Stimulated activated CD4-positive, alpha-beta T cell treated with anti-CD3 and anti-CD28 coated beads, TNF-alpha, amount 100 ng/mL, for 48 hours (primary cell): Measurements from ENCODE around the gene C19orf73.

Experiments used
- DNase-seq, 3 donors: peaks; one replicate each; pipeline ENCODE4 v3.0.0-alpha.2; 2020; ENCODE audit warnings: low read depth in 3 of 3

Gene C19orf73, protein sequence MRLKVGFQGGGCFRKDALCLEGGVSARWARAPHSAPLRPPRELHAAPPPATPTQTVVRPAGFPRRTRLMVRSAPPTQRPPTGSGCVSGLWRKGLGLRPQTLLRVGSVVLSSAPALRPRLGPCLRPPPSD

DNA sequence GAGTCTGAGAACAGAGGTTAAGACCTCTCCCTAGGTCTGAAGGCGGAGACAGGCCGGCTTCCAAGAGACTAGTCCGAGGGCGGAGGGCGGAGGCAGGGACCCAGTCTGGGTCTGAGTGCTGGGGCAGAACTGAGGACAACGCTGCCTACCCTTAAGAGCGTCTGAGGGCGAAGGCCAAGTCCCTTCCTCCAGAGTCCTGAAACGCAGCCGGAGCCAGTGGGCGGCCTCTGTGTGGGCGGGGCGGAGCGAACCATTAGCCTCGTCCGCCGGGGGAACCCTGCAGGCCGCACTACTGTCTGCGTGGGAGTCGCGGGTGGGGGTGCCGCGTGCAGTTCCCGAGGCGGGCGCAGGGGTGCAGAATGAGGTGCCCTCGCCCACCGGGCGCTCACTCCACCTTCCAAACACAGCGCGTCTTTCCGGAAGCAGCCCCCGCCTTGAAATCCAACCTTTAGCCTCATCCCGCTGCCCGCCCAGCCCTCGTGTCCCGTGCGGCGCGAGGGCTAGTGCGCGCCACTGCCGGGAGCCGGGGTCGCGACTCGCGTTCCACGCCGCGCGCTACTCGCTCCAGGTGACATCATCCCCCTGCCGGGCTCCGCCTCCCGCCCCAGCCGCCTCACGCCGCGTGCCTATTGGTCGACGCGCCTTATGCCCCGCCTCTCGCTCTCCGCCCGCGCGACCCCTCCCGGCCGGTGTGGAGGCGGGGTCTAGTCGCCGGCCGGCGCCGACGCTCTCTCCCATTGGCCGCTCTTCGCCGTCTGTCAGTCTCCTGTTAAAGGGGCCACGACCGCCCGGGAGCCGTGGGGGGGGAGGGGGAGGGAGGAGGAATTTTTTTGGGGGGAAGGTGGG, at the start of gene C19orf73:
TSS of gene C19orf73 (minus strand) at position 579 of the 846 bp plus-strand sequence. CDS start at position 458, 121 bp downstream.
- peak; percentile 87 to 93 (median 91) for DNase-seq

DNA sequence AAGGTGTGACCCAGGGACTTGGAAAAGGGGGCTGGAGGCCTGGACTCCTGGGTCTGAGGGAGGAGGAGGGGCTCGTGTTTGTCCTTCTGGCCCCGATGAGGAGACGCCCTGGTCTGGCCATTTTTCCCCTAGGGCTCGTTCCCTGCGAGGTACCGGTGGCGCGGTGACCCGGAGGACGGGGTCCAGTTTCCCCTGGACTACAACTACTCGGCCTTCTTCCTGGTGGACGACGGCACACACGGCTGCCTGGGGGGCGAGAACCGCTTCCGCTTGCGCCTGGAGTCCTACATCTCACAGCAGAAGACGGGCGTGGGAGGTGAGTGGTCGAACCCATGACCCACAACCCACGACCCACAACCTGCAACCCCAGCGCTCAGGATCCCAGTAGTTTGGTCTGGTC, 49.5 kb upstream of the C19orf73 start:
- DNase-seq, result no peak

DNA sequence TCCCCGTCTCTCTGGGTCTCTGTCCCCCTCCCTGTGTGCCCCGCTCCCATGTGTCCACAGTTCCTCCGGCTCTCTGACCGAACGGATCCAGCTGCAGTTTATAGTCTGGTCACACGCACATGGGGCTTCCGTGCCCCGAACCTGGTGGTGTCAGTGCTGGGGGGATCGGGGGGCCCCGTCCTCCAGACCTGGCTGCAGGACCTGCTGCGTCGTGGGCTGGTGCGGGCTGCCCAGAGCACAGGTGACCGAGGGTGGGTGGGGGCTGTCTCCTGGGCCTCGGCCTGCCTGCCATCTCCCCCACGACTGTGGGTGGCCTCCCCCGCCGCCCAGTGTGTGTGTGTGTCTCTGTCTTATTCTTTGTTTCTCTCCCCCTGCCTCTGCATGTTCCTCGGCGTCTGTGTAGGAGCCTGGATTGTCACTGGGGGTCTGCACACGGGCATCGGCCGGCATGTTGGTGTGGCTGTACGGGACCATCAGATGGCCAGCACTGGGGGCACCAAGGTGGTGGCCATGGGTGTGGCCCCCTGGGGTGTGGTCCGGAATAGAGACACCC, 49.0 kb upstream of the C19orf73 start:
- no peak for DNase-seq

DNA sequence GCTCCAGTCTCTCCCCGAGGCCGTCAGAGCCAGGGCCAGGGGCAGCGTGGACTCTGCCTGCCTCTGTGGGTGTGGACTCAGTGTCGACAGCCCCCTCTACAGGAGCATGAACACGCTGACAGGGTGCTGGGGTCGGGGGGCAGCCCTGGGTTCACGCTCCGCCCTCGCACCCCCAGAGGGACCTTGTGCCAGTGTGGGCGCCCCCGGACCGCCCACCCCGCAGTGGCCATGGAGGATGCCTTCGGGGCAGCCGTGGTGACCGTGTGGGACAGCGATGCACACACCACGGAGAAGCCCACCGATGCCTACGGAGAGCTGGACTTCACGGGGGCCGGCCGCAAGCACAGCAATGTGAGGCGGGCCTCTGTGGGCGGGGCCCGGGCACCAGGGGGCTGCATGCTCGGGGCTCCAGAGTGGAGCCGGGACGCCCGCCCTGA, 46.9 kb upstream of the C19orf73 start:
- no peak for DNase-seq

DNA sequence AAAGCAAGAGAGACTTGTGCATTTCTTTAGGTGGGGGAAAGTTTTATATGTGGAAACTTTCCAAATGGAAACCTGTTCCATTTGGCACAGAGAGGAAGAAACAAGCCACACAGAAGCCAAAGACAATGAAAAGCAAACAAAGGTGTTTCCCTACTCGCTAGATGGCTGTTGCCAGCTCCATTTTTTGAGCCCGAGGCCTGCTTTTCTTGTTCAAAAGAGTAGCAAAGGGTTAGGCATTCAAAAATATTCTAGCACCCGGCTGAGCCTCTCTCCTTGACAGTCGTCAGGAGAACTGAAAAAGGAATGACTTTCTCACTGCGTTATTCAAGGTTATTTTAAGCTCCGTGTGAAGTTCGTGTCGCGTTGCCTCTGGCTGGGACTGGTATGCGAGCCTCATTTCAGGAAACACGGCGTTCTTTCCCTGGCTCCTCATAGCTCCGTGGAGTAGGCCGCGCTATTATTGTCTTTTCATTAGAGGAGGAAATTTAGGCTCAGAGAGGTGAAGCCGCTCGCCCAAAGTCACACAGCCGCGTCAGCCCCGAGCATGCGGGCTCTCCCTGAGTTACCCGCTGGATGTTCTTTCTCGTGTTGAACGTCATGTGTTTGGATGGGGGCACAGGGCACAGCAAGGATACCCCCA, 46.3 kb upstream of the C19orf73 start:
- no peak for DNase-seq

DNA sequence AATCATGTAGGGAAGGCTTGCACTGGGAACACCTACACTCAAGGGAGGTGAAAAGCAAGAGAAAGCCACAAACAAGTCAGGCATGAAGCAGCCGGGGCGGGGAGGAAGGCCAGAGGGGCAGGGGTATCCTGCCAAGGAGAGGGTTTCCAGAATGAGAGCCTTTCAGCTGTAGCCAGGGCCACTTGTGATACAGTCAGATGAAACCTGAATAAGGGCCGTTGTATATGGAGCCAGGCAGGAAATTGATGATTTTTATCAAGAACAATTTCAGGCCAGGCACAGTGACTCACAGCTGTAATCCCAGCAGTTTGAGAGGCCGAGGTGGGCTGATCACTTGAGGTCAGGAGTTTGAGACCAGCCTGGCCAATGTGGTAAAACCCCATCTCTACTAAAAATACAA, 43.0 kb upstream of the C19orf73 start:
- DNase-seq, result no peak

DNA sequence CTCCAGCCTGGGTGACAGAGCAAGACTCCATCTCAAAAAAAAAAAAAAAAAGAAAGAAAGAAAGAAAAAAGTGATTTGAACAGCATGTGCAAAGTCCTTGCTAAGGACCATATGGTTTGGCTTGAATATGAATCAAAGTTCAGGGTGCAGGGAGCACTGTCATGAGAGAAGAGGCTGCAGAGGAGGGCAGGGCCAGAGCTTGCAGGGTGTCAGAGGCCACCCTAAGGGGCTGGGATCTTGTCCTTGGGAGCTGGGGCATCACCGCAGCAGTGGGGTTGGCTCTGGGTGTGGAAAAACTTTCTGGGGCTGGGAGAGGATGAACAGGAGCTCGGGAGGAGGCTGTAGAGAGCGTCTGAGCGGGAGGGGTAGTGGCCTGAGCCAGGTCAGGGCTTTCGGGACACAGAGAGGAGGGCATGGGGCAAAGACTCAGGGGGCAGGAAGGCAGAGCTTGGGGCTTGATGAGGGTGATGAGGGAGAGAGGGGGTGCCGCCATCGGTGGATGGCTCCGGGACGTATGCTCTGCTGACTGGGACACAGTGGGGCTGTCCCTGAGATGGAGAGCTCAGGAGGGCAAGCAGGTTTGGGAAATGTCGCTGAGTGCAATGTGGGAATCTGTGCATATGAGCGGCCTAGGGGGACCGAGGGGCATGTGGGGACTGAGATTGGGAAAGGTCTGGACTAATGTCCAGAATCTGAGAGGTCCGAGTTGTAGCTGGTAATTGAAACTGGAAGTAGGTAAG, 41.7 kb upstream of the C19orf73 start:
- DNase-seq, result no peak

DNA sequence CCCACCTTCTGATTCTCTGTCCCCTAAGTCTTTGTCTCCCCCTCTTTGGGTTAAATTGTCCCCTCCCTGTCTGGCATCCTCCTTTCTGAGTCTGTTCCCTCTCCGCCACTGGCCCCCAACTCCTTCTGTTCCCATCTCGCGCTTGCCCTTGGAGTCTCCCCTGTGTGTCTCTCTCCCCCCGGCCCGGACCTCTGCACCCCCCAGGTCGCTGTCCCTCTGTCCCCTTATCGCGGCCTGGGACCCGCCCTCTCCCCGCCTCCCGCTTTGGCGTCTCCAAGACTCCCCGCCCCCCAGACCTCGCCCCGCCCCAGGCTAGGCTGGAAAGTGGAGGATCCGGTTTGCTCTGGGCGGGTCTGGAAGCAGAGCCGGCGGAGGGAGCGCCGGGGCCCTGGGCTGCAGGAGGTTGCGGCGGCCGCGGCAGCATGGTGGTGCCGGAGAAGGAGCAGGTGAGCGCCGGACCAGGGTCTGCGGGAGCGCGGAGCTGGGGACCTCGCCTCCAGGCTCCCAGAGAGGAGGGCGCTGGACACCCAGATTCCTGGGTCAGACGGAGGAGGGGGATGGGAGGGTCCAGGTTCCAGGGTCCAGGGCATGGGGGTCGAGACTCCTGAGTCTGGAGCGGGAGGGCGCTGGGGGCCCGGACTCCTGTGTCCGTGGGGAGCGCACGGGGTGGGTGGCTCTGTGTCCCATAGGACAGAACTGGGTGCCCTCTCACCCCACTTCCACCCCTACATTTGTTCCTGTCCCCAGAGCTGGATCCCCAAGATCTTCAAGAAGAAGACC, 38.7 kb upstream of the C19orf73 start, which contains the start of gene TRPM4:
TSS of gene TRPM4 (plus strand) at position 348 of the 780 bp plus-strand sequence. CDS start at position 423, 75 bp downstream.
- DNase-seq, result peak in 2 of 3 donors; percentile 32 to 59

DNA sequence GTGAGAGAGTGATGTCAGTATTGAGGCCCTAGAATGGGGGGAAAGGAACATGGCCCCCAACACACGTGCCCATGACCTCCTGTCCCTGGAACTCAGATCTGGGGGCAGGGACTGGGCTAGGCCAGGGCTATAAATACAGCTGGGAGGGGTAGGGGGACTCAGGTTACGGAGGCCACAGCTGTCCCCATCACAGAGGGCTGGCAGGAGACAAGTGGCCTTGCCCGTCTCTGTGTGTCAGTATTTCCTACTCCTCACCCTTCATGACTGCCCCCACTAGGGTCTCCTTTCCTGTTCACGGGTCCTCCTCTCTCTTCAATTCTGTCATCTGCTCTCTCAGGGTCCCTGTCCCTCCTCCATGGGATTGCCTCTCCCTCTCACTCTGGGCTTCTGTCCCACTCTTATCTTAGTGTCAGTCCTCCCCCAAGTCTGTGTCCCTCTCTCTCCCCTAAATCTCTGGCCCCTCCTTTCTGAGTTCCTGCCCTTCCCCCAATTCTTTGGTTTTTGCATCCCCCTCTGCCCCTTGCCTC, 36.9 kb upstream of the C19orf73 start:
- no peak for DNase-seq

DNA sequence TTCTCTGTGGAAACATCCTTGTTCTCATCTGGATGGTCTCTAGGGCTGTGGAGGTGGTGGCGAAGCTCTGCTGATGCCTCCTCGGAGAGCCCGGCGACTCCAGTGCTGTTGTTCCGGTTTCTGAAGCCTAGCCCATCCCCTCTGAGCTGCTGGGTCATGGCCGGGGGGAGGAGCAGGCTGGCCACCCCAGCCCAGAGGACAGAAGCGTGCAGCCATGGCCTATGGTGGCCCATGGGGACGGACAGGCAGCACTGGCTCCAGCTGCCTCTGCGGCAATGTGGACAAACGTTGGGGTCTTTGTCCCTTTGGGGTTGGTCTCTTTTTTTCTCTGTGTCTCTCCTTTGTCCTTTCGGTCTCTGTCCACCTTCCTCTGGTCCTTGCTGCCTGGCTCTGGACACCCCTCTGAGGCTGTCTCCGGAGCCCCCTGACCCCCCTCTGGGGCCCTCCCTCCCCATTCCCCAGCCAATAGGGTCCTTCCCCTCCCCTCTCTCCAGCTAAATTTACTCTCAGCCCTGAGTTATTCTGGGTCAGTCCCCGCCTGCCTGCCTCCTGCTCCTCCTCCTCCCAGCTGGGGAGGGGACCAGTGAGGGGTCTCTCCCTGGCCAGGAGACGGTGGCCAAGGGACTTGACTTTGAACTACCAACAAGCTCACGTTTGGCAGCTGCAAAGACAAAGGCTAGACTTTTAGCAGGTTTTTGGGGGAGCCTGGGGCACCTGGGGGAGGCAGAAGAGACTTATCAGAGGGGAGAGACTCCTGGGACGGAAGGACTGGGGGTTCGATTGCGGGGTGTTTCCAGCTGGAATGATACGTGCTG, 36.3 kb upstream of the C19orf73 start, which contains the start of gene HRC:
TSS of gene HRC (minus strand) at position 392 of the 815 bp plus-strand sequence. CDS start at position 233, 159 bp downstream.
- DNase-seq, result no peak

DNA sequence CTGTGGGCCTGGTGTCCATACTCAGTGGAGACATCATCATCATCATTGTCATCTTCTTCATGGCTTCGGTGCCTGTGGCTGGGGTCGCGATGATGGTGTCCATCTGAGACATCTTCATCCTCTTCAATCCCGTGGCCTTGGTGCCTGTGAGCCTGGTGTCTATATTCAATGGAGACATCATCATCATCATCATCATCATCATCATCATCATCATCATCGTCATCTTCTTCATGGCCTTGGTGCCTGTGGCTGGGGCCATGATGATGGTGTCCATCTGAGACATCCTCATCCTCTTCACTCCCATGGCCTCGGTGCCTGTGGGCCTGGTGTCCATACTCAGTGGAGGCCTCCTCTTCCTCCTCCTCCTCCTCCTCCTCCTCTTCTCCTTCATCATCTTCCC, 35.3 kb upstream of the C19orf73 start:
- DNase-seq, result no peak

DNA sequence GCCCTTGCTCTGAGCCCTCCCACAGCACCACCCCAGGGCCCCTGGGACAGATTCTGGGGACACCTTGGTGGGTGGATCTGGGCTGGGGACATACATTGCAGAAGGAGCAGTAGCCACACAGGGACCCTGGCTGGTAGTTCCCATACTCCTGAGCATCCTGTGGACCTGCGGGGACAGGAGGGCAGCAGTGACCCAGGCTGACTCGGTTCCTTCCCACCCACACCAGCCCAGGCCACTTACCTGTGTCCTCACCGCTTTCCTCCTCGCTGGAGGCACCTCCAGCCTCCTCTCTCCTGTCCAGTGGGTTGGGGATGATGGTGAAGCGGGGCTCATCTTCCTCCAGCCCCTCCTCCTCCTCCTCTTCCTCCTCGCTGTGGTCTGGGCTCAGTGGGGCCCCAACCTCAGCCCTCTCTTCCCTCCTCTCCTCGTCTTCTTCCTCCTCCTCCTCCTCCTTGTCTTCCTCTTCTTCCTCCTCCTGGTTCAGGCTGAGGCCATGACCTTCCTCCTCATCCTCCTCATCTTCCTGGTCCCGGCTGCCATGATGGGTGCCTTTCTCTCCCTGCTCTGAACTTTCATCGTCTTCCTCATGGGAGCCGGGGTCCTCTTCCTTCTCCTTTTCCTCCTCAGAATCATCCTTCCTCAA, 34.3 kb upstream of the C19orf73 start:
- no peak for DNase-seq

DNA sequence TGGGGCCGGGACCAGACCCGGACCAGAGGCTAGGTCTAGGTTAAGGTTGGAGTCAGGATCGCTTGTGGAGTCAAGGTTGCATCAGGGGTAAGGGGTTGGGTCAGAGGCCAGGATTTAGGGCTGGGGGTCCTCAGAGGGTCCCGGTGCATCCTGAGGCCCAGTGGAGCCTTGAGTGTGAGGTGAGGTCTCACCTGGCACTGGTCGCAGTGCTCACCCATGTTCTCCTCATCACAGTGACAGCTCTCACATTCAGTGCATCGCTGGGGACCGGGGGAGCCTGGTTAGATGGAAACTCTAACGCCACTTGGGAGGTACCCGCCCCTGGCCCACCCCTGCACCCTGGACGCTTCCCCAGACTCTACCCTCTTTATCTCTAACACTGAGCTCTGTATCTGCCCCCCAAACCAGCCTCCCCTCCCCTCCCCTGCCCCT, 33.2 kb upstream of the C19orf73 start:
- no peak for DNase-seq

DNA sequence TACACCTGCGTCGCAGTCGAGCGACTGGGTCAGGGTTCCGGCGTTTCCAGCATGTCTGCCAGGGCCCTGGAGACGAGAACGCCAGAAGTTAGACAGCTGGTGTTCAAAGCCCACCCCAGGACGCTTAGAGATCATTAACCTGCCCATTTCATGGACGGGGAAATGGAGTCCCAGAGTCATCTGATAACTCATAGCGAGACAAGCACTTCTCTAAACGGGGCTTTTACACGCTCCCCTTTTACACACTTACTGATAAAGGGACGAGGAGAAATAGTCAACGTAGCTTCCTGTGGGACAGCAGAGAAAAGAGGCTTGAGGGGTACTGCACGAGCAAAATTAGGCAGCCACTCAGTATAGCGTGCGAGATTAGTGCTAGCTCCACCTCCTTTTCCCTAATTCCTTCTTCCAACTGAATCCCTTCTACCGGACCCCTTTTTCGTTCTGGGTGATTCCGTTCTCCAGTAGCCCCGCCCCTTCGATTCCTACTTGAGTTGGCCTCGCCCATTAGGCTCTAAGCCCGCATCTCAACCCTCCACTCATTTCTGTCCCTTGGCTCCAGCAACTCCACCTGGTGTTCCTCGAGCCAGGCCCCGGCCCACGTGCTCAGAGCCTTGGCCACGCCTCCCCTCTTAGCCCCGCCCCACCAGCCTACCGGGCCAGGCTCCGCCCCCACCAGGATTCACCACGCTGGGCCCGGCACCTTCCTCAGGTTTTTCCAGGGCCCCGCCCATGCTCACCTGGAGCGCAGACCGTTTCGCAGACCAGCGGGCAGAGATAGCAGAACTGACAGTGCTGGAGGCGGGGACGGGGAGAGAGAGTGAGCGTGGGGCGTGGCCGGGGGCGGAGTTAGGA, 32.5 kb upstream of the C19orf73 start:
- peak in 1 of 3 donors; percentile 29 for DNase-seq

DNA sequence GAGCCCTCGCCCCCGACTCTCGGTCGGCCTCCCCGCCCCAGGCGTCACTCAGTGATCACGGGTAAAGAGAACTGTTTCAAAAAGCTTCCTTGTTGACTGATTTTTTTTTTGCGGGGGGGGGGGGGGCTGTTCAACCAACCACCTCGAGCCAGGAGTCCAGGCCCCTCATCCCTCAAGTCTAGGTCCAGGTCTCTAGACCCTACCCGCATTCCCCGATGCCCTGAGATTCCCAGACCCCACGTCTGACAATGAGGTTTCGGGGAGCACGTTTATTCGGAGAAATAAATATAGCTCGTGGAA, 32.0 kb upstream of the C19orf73 start:
- DNase-seq, result no peak

DNA sequence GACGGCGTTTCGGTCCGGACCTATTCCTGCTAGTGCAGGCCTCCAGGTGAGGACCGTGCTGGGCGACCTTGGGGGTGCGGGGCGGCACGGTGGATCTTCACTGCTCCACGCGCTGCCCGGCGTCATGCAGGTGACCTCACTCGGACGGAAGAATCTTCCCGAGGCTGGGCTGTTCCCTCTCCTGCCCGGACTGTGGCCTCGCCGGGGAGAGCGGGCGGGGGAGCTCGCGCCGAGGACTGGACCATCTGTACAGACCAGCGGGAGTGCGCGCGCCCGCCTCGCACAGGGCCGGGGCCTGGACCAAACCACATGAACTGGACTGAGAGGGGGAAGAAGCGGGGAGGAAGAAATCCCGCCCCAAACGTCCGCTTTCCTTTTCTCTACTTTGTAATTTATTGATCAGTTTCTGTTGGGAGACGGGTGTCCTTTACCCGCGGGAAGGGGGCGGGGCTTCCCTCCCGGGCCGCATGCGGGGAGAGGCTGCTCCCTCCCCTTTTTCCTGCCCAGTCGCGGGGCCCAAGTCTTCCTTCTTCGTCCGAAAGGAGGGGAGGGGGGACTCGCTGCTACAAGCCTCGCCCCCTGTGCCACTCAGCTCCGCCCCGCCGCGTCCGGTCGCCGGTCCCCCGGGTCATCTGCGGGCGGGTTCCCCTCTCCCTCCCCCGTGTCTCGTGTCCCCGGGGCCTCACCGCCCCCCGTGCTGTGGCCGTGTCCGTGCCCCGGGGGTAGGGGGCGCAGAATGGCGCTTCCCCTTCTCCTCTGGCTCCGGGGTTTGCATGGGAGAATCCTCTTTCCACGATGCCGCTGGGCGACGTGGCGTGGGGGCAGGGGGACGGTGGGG, 31.4 kb upstream of the C19orf73 start:
- no peak for DNase-seq

DNA sequence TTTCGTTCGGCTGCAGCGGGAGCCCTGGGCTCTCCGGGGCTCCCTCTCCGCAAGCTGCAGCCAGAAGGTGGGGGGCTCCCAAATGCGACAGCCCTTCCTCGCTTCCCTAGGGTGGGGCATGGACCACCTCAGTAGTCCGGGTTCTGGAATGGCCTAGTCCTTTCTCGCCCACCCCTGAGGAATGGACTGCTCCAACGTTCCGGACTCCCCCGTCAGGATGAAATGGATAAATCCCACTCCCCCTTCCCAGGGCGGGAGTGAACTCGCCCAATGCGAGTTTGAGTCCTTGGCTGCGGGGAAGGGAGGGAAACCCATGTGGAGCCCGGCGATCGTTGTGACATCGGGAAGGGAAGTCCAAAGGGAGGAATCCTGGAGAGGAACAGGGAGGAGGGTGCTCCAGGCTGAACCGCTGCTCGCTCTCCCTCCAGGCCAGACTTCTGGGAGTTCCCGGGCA, 30.7 kb upstream of the C19orf73 start:
- DNase-seq, result no peak
